ENCODE data around the gene HYOU1.
A peak's percentile ranks its signal among the peaks of the same experiment; 100 is the strongest.
"Not testable (repeated sequence)": the region's sequence is repeated elsewhere in the genome, so short reads cannot be mapped to it uniquely, and the experiment has no call there.

Gene HYOU1

DNA sequence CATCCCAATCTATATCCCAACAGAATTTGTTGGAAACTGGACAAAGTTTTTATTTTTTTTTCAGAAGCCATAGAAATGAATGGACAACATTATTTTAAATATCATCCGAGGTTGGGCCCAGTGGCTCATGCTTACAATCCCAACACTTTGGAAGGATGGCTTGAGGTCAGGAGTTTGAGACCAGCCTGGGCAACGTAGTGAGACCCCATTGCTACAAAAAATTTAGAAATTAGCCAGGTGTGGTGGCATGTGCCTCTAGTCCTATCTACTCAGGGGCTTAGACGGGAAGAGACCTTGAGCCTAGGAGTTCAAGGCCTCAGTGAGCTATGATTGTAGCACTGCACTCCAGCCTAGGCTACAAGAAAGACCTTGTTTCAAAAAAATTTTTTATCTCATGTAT is 22.2 kb downstream of the HYOU1 start:
- Histone ChIP-seq H3K27me3 (ENCODE audit: low read depth, low read length) (no peaks in the 10 kb centered on the region), H3K27ac (ENCODE audit: low read length) (no peak overlapping the region), H3K4me3 (ENCODE audit: low read depth in 1 of 2, low read length in 2 of 2) (no peak overlapping the region), H3K9me3 (ENCODE audit: control insufficient read depth in 1 of 2, low read length in 2 of 2) (no peaks in the 10 kb centered on the region), H3K36me3 (ENCODE audit: control insufficient read depth in 1 of 2, insufficient read depth in 2 of 2, low read length in 2 of 2) (no peaks in the 10 kb centered on the region), H3K4me1 (ENCODE audit: control insufficient read depth in 1 of 2, insufficient read depth in 2 of 2, low read length in 2 of 2) (peaks cover 0 to 3% of the 10 kb centered on the region in 2 donors)

DNA sequence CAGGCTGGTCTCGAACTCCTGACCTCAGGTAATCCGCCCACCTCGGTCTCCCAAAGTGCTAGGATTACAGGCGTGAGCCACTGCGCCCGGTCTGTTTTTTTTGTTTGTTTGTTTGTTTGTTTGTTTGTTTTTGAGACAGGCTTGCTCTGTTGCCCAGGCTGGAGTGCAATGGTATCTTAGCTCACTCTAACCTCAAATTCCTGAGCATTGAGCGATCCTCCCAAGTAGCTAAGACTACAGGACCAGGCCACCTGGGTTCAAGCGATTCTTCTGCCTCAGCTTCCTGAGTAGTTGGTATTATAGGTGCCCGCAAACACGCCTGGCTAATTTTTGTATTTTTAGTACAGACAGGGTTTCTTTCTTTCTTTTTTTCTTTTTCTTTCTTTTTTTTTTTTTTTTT is 23.6 kb downstream of the HYOU1 start:
- peaks cover 0 to 11% of the 10 kb centered on the region in 2 donors for H3K4me1 ChIP-seq (ENCODE audit: control insufficient read depth in 1 of 2, insufficient read depth in 2 of 2, low read length in 2 of 2)
- not testable (repeated sequence) for H3K27me3 ChIP-seq (ENCODE audit: low read depth, low read length); H3K9me3 ChIP-seq (ENCODE audit: control insufficient read depth in 1 of 2, low read length in 2 of 2); H3K36me3 ChIP-seq (ENCODE audit: control insufficient read depth in 1 of 2, insufficient read depth in 2 of 2, low read length in 2 of 2); H3K27ac ChIP-seq (ENCODE audit: low read length); H3K4me3 ChIP-seq (ENCODE audit: low read depth in 1 of 2, low read length in 2 of 2)

DNA sequence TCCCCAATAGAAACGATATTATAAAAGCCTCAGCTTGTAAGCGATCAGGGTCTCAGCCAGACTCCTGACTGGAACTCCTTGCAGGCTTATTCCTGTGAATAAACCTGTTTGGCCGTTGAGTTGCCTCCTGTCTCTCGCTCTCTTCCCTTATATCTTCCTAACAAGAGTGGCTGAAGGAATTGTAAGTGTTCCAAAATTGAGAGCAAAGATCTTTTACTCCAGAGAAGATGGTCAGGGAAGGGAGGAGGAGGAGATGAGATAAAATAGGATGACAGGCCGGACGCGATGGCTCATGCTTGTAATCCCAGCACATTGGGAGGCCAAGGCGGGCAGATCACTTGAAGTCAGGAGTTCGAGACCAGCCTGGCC is 25.1 kb downstream of the HYOU1 start:
- Histone ChIP-seq H3K4me1 (ENCODE audit: control insufficient read depth in 1 of 2, insufficient read depth in 2 of 2, low read length in 2 of 2) (peaks cover 0 to 11% of the 10 kb centered on the region in 2 donors), H3K27ac (ENCODE audit: low read length) (no peak overlapping the region), H3K9me3 (ENCODE audit: control insufficient read depth in 1 of 2, low read length in 2 of 2) (no peaks in the 10 kb centered on the region), H3K36me3 (ENCODE audit: control insufficient read depth in 1 of 2, insufficient read depth in 2 of 2, low read length in 2 of 2) (peaks cover 0 to 8% of the 10 kb centered on the region in 2 donors), H3K27me3 (ENCODE audit: low read depth, low read length) (no peaks in the 10 kb centered on the region), H3K4me3 (ENCODE audit: low read depth in 1 of 2, low read length in 2 of 2) (no peak overlapping the region)

- Histone ChIP-seq H3K4me1 (ENCODE audit: control insufficient read depth in 1 of 2, insufficient read depth in 2 of 2, low read length in 2 of 2) (peaks cover 0 to 11% of the 10 kb centered on the region in 2 donors), H3K27me3 (ENCODE audit: low read depth, low read length) (no peaks in the 10 kb centered on the region), H3K36me3 (ENCODE audit: control insufficient read depth in 1 of 2, insufficient read depth in 2 of 2, low read length in 2 of 2) (peaks cover 3 to 18% of the 10 kb centered on the region in 2 donors), H3K9me3 (ENCODE audit: control insufficient read depth in 1 of 2, low read length in 2 of 2) (no peaks in the 10 kb centered on the region), H3K27ac (ENCODE audit: low read length) (peak within 1 kb of the TSS; percentile 62), H3K4me3 (ENCODE audit: low read depth in 1 of 2, low read length in 2 of 2) (peak within 1 kb of the TSS; percentile 76 to 88)
Measured at GRCh38 chr11:119030329-119031047, 26.5 kb downstream of the HYOU1 start, which contains the start of gene SLC37A4. Gene SLC37A4 (minus strand): TSS chr11:119030877.

GRCh38 chr11:119030029-119030328 is 27.0 kb downstream of the HYOU1 start:
- Histone ChIP-seq H3K36me3 (ENCODE audit: control insufficient read depth in 1 of 2, insufficient read depth in 2 of 2, low read length in 2 of 2) (peaks cover 6 to 23% of the 10 kb centered on the region in 2 donors), H3K4me3 (ENCODE audit: low read depth in 1 of 2, low read length in 2 of 2) (peak overlapping the region; percentile 76 to 88), H3K4me1 (ENCODE audit: control insufficient read depth in 1 of 2, insufficient read depth in 2 of 2, low read length in 2 of 2) (peaks cover 0 to 12% of the 10 kb centered on the region in 2 donors), H3K27ac (ENCODE audit: low read length) (peak overlapping the region; percentile 35), H3K27me3 (ENCODE audit: low read depth, low read length) (no peaks in the 10 kb centered on the region), H3K9me3 (ENCODE audit: control insufficient read depth in 1 of 2, low read length in 2 of 2) (no peaks in the 10 kb centered on the region)

GRCh38 chr11:119029340-119030028 is 27.5 kb downstream of the HYOU1 start:
- H3K27ac ChIP-seq (ENCODE audit: low read length) = peak overlapping the region; percentile 62
- peak overlapping the region; percentile 76 to 88 for H3K4me3 ChIP-seq (ENCODE audit: low read depth in 1 of 2, low read length in 2 of 2)

DNA sequence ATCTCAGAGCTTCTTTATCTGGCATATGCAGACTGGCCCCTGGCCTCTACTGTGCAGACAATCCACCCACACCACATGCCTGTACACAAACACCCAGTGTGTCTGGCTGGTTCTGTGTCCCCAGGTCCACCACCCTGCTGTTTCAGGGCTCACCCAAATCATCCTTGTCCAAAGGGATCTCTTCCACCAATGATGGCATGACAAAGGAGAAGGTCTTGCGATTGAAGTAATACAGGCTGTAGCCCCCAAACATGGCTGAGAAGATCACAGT is 28.0 kb downstream of the HYOU1 start:
- peak overlapping the region; percentile 62 for H3K27ac ChIP-seq (ENCODE audit: low read length)
- no peaks in the 10 kb centered on the region for H3K27me3 ChIP-seq (ENCODE audit: low read depth, low read length)
- H3K9me3 ChIP-seq (ENCODE audit: control insufficient read depth in 1 of 2, low read length in 2 of 2) = no peaks in the 10 kb centered on the region
- H3K4me3 ChIP-seq (ENCODE audit: low read depth in 1 of 2, low read length in 2 of 2) = peak overlapping the region in 1 of 2 donors; percentile 76
- peaks cover 9 to 31% of the 10 kb centered on the region in 2 donors for H3K36me3 ChIP-seq (ENCODE audit: control insufficient read depth in 1 of 2, insufficient read depth in 2 of 2, low read length in 2 of 2)
- H3K4me1 ChIP-seq (ENCODE audit: control insufficient read depth in 1 of 2, insufficient read depth in 2 of 2, low read length in 2 of 2) = peaks cover 0 to 16% of the 10 kb centered on the region in 2 donors

More at GRCh38 chr11:119029340-119030028, 27.5 kb downstream of the HYOU1 start:
- H3K36me3 ChIP-seq (ENCODE audit: control insufficient read depth in 1 of 2, insufficient read depth in 2 of 2, low read length in 2 of 2) = peaks cover 6 to 28% of the 10 kb centered on the region in 2 donors
- H3K27me3 ChIP-seq (ENCODE audit: low read depth, low read length) = no peaks in the 10 kb centered on the region
- H3K9me3 ChIP-seq (ENCODE audit: control insufficient read depth in 1 of 2, low read length in 2 of 2) = no peaks in the 10 kb centered on the region
- peaks cover 0 to 16% of the 10 kb centered on the region in 2 donors for H3K4me1 ChIP-seq (ENCODE audit: control insufficient read depth in 1 of 2, insufficient read depth in 2 of 2, low read length in 2 of 2)

- Histone ChIP-seq H3K4me1 (ENCODE audit: control insufficient read depth in 1 of 2, insufficient read depth in 2 of 2, low read length in 2 of 2) (peaks cover 0 to 16% of the 10 kb centered on the region in 2 donors), H3K36me3 (ENCODE audit: control insufficient read depth in 1 of 2, insufficient read depth in 2 of 2, low read length in 2 of 2) (peaks cover 14 to 35% of the 10 kb centered on the region in 2 donors), H3K4me3 (ENCODE audit: low read depth in 1 of 2, low read length in 2 of 2) (peak overlapping the region in 1 of 2 donors; percentile 76)
Measured at GRCh38 chr11:119028346-119029068, 28.5 kb downstream of the HYOU1 start.

GRCh38 chr11:119027561-119028345 is 29.3 kb downstream of the HYOU1 start:
- peaks cover 0 to 16% of the 10 kb centered on the region in 2 donors for H3K4me1 ChIP-seq (ENCODE audit: control insufficient read depth in 1 of 2, insufficient read depth in 2 of 2, low read length in 2 of 2)
- H3K36me3 ChIP-seq (ENCODE audit: control insufficient read depth in 1 of 2, insufficient read depth in 2 of 2, low read length in 2 of 2) = peaks cover 18 to 40% of the 10 kb centered on the region in 2 donors
- no peaks in the 10 kb centered on the region for H3K27me3 ChIP-seq (ENCODE audit: low read depth, low read length)
- H3K4me3 ChIP-seq (ENCODE audit: low read depth in 1 of 2, low read length in 2 of 2) = peak overlapping the region in 1 of 2 donors; percentile 76
- peak overlapping the region; percentile 3 for H3K27ac ChIP-seq (ENCODE audit: low read length)
- H3K9me3 ChIP-seq (ENCODE audit: control insufficient read depth in 1 of 2, low read length in 2 of 2) = no peaks in the 10 kb centered on the region

More at GRCh38 chr11:119028346-119029068, 28.5 kb downstream of the HYOU1 start:
- peak overlapping the region; percentile 62 for H3K27ac ChIP-seq (ENCODE audit: low read length)
- H3K9me3 ChIP-seq (ENCODE audit: control insufficient read depth in 1 of 2, low read length in 2 of 2) = no peaks in the 10 kb centered on the region
- no peaks in the 10 kb centered on the region for H3K27me3 ChIP-seq (ENCODE audit: low read depth, low read length)

DNA sequence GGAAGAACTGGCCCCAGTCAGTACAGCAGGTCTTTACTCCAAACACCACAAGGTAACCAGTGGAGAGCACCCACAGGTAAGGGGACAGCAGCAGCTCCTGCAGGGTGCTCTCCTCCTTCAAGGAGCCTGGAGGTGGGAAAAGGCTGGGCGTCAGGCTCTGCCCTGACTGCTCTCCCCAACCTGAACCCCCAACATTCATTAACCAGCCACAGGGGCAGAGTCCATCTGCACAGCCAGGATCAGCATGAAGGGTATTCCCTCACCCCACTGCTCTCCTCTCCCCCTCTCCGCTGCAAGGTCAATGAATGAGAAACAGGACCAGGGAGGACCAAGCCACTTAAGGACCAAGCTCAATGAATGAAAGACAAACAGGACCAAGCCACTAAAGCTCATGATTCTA is 30.0 kb downstream of the HYOU1 start:
- no peak overlapping the region for H3K27ac ChIP-seq (ENCODE audit: low read length)
- peaks cover 18 to 48% of the 10 kb centered on the region in 2 donors for H3K36me3 ChIP-seq (ENCODE audit: control insufficient read depth in 1 of 2, insufficient read depth in 2 of 2, low read length in 2 of 2)
- peak overlapping the region in 1 of 2 donors; percentile 4 for H3K4me3 ChIP-seq (ENCODE audit: low read depth in 1 of 2, low read length in 2 of 2)
- H3K27me3 ChIP-seq (ENCODE audit: low read depth, low read length) = no peaks in the 10 kb centered on the region
- no peaks in the 10 kb centered on the region for H3K9me3 ChIP-seq (ENCODE audit: control insufficient read depth in 1 of 2, low read length in 2 of 2)
- H3K4me1 ChIP-seq (ENCODE audit: control insufficient read depth in 1 of 2, insufficient read depth in 2 of 2, low read length in 2 of 2) = peaks cover 0 to 16% of the 10 kb centered on the region in 2 donors

All from muscle layer of duodenum (tissue), 2 donors.